Stimulated activated CD4-positive, alpha-beta T cell treated with anti-CD3 and anti-CD28 coated beads, Interleukin-4, amount 100 ng/mL, for 1 hour (primary cell): ENCODE measurements around the gene POLR2M.

Experiments used
- DNase-seq: peaks from one replicate; pipeline ENCODE4 v3.0.0-alpha.2; 2020

POLR2M gene

GRCh38 chr15:57743424-57743823, 36.9 kb downstream of the POLR2M start:
- no peak for DNase-seq

- DNase-seq = no peak
Observed at GRCh38 chr15:57746786-57747185, 40.3 kb downstream of the POLR2M start.

GRCh38 chr15:57747206-57747896, 40.8 kb downstream of the POLR2M start:
- no peak for DNase-seq

GRCh38 chr15:57751177-57751800, 44.8 kb downstream of the POLR2M start:
- no peak for DNase-seq

- no peak for DNase-seq
Observed at GRCh38 chr15:57752436-57752835, 45.9 kb downstream of the POLR2M start.

- no peak for DNase-seq
Observed at GRCh38 chr15:57752840-57753239, 46.3 kb downstream of the POLR2M start.

GRCh38 chr15:57756466-57756865, 50.0 kb downstream of the POLR2M start:
- DNase-seq = no peak

GRCh38 chr15:57758560-57758959, 52.0 kb downstream of the POLR2M start:
- no peak for DNase-seq

GRCh38 chr15:57761562-57761961, 55.0 kb downstream of the POLR2M start:
- no peak for DNase-seq

- DNase-seq = no peak
Observed at GRCh38 chr15:57762302-57762701, 55.8 kb downstream of the POLR2M start.

GRCh38 chr15:57763176-57763964, 56.9 kb downstream of the POLR2M start:
- no peak for DNase-seq
